Hematopoietic multipotent progenitor cell treated with erythropoietin and hydrocortisone succinate and interleukin-3 and kit ligand, for 8 days (in vitro differentiated cells): ENCODE data around the gene PDE4B.
A peak's percentile ranks its signal among the peaks of the same experiment; 100 is the strongest.

ENCODE experiments used
- DNase-seq: peaks from one replicate; pipeline ENCODE4 v3.0.0-alpha.2; 2015

Gene PDE4B

GRCh38 chr1:66246351-66247269, 453.9 kb downstream of the PDE4B start:
- no peak for DNase-seq

GRCh38 chr1:66247415-66248208, 454.9 kb downstream of the PDE4B start:
- no peak for DNase-seq

- DNase-seq = no peak
Observed at GRCh38 chr1:66248257-66248656, 455.6 kb downstream of the PDE4B start.

GRCh38 chr1:66248746-66249145, 456.1 kb downstream of the PDE4B start:
- no peak for DNase-seq

DNA sequence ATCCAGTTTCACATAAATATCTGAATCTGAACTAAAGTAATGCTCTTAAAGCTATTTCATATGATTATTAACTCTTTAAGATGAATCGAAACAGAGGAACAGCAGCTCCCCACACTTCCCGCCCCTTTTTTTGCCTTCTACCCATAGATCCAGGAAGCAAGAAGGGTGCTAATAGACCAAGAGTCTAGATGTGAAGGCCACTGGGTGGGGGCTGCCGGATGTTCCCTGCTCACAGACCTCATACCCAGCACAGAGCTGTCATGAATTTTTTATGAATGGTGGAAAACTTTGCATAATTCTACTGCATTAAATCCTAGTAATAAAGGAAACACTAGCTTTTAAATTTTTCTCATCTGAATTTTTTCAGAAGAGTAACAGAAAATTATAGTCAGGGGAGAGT, 457.4 kb downstream of the PDE4B start:
- DNase-seq = no peak

- DNase-seq = no peak
Observed at GRCh38 chr1:66250478-66250877, 457.8 kb downstream of the PDE4B start.

- DNase-seq = no peak
Observed at GRCh38 chr1:66251546-66251945, 458.9 kb downstream of the PDE4B start.

- DNase-seq = peak; percentile 51
Observed at GRCh38 chr1:66253330-66253921, 460.7 kb downstream of the PDE4B start.

- no peak for DNase-seq
Observed at GRCh38 chr1:66254785-66255184, 462.1 kb downstream of the PDE4B start.

GRCh38 chr1:66256629-66257572, 464.2 kb downstream of the PDE4B start:
- DNase-seq = no peak

DNA sequence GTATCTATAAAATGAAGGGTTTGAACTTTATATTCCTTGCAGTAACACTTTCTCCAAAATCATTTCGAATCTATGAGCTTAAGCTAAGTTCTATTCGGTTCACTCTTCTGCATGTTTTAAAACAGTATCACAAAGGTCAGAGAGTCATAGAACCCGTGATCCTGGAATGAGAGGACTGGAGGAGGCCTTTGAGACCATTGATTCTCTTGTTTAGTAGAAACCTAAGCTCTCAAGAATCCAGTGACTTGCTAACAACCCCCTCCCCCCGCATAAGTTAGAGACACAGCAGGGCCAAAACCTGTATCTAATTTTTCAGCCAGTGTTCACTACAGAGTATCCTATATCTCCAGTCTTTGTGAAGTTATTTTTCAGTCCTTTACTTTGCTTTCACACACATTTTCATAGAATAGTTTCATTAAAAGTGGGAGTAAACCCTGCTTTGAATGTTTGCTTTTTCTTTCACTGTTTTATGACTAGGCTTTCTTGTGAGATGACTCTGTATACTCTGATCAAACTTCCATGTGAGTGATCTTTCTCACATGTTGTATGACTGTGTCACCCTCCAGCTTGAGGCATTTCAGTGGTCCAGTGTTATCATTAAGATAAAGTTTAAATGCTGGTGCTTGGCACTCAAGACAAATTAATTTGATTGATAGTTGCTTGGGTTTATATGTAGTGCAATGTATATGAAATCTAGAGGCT, 465.9 kb downstream of the PDE4B start:
- DNase-seq = no peak

GRCh38 chr1:66261364-66261763, 468.7 kb downstream of the PDE4B start:
- DNase-seq = no peak

DNA sequence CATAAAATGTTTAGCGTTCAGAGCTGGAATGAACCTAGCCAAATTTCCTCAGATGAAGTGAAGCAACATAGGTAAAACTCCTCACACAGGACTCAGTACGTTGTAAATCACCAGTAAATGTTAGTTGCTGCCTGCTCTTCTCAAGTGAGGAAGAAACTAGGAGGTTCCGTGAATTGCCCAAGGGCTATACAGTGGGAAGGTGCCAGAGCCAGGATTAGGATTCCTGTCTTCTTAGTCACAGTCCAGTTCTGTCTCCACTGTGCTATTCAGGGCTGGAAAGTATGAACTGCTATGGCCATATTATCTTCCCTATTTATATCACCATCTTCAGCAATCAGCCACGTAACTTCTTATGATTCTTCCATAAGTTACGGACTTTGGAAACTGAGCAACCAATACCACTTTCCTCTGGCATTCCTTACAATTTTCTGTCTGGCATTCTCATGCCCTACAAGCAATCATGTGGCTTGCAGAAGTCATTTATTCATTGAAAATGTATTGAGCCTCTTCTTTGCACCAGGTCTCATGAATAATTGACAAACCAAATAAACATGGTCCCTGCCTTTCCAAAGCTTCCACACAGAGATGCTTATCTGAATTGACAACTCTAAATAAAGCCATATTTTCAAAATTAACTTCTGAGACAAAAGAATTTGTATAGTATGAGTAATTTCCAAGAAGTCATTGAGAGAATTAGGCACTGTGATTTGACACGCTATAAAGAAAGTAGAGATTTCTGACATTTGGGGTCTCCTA, 469.7 kb downstream of the PDE4B start:
- no peak for DNase-seq

DNA sequence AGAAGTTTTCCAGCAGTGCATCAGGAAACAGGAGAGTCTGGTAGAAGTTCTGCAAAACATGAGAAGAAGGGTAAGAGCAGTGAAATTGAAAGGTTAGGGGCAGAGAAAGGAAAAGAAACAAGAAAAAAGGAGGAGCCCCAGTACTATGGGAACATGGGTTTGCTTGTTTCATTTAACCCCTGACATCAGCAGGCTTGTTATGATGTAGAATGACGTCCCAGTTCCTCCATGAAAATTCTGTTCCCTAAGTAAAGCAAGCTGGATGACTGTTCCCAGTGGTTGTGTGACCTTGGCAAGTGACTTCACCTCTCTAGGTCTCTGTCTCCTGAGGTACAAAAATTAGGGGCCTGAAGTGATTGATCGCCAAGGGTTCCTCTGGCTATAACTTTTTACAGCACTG, 472.6 kb downstream of the PDE4B start:
- no peak for DNase-seq

DNA sequence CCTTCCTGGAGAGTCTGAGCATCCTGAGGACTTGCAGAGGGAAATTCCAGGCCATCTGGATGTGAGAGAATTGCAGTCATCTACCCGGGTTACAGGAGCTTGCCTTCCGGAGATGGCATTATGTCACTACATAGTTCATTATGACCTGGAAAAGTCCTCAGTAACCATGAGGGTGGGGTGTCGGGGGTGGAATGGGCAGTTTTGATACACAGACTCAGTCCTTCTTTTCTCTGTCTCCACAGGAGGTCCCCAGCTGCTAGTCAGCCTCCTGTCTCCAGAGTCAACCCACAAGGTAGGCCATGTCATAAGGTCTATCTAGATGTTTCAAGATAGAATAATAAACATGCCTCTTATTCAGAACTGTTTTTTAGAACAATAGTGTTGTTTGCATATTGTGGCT, 473.1 kb downstream of the PDE4B start:
- DNase-seq = no peak

DNA sequence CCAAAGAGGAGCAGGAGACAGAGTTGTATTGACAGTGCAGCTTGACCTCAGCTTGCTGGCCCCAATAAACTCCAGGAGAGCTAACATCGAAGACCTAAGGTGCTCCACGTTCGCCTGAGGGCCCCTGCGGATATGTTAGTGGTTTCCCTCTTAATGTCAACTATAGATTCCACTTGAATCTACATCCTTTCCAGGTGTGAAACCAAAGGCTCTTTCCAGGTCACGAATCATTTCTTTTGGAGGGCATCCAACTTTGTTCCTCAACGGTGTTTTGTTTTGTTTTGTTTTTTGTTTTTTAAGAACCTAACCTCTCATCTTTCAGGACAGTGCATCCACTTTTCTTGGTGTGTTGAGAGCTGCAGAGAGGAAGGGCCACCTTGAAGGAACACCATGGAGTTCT, 473.7 kb downstream of the PDE4B start:
- DNase-seq = no peak

GRCh38 chr1:66266756-66267155, 474.1 kb downstream of the PDE4B start:
- DNase-seq = no peak

- DNase-seq = no peak
Observed at GRCh38 chr1:66267201-66267940, 474.7 kb downstream of the PDE4B start.

- DNase-seq = no peak
Observed at GRCh38 chr1:66269222-66269621, 476.5 kb downstream of the PDE4B start.

DNA sequence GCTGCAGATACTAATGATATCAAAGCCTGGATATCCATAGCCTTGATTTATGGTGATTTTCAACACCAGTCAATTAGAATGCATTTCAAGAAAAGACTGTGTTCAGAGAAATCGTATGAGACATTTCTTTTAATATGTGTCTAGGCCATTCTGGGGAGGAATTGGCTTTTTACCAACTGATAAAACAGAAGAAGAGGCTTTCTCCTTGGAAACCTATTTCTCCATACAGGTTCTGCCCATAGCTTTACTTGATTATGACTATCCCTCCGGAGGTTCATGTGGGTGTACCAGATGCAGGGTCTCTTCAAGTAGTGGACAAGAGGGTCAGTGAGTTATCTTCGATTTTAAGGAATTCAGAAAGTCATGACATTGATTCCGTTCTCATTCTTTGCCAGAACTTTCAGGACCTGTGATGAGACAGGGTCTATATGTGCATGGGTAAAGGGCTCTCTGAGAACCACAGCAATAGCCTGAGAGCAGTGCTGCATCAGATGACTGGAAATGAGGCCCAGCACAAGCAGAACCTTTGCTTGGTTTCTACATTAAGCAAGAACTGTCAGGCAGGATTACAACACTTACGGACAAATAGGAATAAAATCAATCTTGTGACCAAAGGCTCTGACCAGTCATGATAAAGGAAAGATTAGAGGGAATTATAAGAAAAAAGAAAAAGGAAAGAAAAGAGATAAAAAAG, 477.6 kb downstream of the PDE4B start:
- DNase-seq = no peak
